CD4-positive, alpha-beta T cell (primary cell): ENCODE data around the gene GAB1. TPM values are rescaled to one million over a fixed set of nuclear protein-coding genes. Genes with fewer than 3 reads are reported as not detected.
A peak's percentile ranks its signal among the peaks of the same experiment; 100 is the strongest.

Experiments used
- ATAC-seq: fragments of 200-7000 bp; cut with Tn5 transposase; one replicate; pipeline ENCODE4 v1.10.0; 2022; ENCODE audit warnings: mild to moderate bottlenecking; ENCODE audit not compliant: poor library complexity
- CTCF ChIA-PET: fragments of 350-600 bp; sonication (Branson Sonifier 250); formaldehyde crosslinking; loops from one replicate; lab custom pipeline; 2021; ENCODE audit warnings: antibody characterized with exemption, inconsistent platforms; lab: Charles Lee
- POLR2A ChIA-PET: fragments of 350-600 bp; sonication (Branson Sonifier 250); formaldehyde crosslinking; loops from one replicate; lab custom pipeline; 2021; ENCODE audit warnings: antibody characterized with exemption, inconsistent platforms; lab: Charles Lee
- DNase-seq, 14 experiments: peaks; one replicate each; pipeline ENCODE4 v3.0.0-alpha.2; 2013 to 2020; ENCODE audit warnings: mixed read lengths in 2 of 14
- H3K27ac ChIP-seq, 2 donors: one replicate each; pipeline versions ENCODE4 v1.5.1 to v1.7.0; 2013; ENCODE audit warnings: low read length in 2 of 2, low read depth in 1 of 2, mild to moderate bottlenecking in 1 of 2
- H3K27me3 ChIP-seq, 2 experiments: 1 replicate in 1 of 2; 2 replicates in 1 of 2; pipeline versions ENCODE4 v1.6.1 to v1.7.0; 2013; ENCODE audit warnings: low read length in 2 of 2, control low read depth in 1 of 2, mild to moderate bottlenecking in 1 of 2, moderate library complexity in 1 of 2; ENCODE audit not compliant: insufficient read depth in 2 of 2, control insufficient read depth in 1 of 2
- H3K36me3 ChIP-seq: one replicate; pipeline ENCODE4 v1.6.1; 2013; ENCODE audit warnings: low read length, control low read depth; ENCODE audit not compliant: insufficient read depth
- H3K4me1 ChIP-seq: one replicate; pipeline ENCODE4 v1.6.1; 2013; ENCODE audit warnings: low read length, control low read depth; ENCODE audit not compliant: insufficient read depth
- H3K4me3 ChIP-seq: one replicate; pipeline ENCODE4 v1.5.1; 2013; ENCODE audit warnings: mild to moderate bottlenecking, low read length, moderate library complexity
- H3K9me3 ChIP-seq, 2 experiments: 1 replicate in 1 of 2; 2 replicates in 1 of 2; pipeline versions ENCODE4 v1.6.1 to v1.7.0; 2013; ENCODE audit warnings: low read length in 2 of 2, mild to moderate bottlenecking in 2 of 2, control low read depth in 1 of 2, moderate library complexity in 1 of 2; ENCODE audit not compliant: control insufficient read depth in 1 of 2, insufficient read depth in 1 of 2
- H3K27ac Mint-ChIP-seq: one replicate; pipeline ENCODE4 v1.8.0; 2020; ENCODE audit warnings: mixed read lengths
- H3K27me3 Mint-ChIP-seq: one replicate; pipeline ENCODE4 v1.8.0; 2021; ENCODE audit warnings: mixed read lengths
- H3K36me3 Mint-ChIP-seq: one replicate; pipeline ENCODE4 v1.8.0; 2021; ENCODE audit warnings: low read depth, mixed read lengths
- H3K4me1 Mint-ChIP-seq: one replicate; pipeline ENCODE4 v1.8.0; 2021; ENCODE audit warnings: low read depth, mixed read lengths
- H3K4me3 Mint-ChIP-seq: one replicate; pipeline ENCODE4 v1.8.0; 2020; ENCODE audit warnings: mild to moderate bottlenecking, mixed read lengths
- H3K9me3 Mint-ChIP-seq: one replicate; pipeline ENCODE4 v1.8.0; 2020; ENCODE audit warnings: mixed read lengths
- CTCF ChIP-seq: fragments of 200-600 bp; IDR thresholded peaks from one replicate; pipeline ENCODE4 v1.8.0; 2022; ENCODE audit warnings: antibody characterized with exemption, mild to moderate bottlenecking
- intact Hi-C, 2 experiments: fragments of 100-400 bp; cut with DNase I in 1 of 2; cut with micrococcal nuclease in 1 of 2; formaldehyde crosslinking; loops; one replicate each; pipeline versions ENCODE4 v1.15.1 to v1.9.0; 2023 to 2025; cut with DNase I, micrococcal nuclease
- total RNA-seq, 174 experiments: library from RNA in 2 of 174; stranded (reverse) in 2 of 174; gene quantifications; one replicate each; pipeline ENCODE4 v1.2.3 and lab custom pipeline; 2021 to 2026

GAB1 gene
- total RNA-seq, 2 experiments from 2014 or later = 0.27 to 0.64 TPM

GRCh38 chr4:143513314-143514168, 176.9 kb downstream of the GAB1 start, which contains the start of gene SMARCA5:
TSS of gene SMARCA5 (plus strand) at chr4:143513702. CDS start at chr4:143513925, 223 bp downstream.
- Histone ChIP-seq H3K27me3 (peaks cover 0 to 3% of the 10 kb centered on the region in 2 experiments), H3K27ac (peak within 1 kb of the TSS; percentile 98 to 99), H3K36me3 (peaks cover 14% of the 10 kb centered on the region), H3K4me1 (peaks cover 14% of the 10 kb centered on the region), H3K4me3 (peak within 1 kb of the TSS; percentile 91), H3K9me3 (no peaks in the 10 kb centered on the region)
- Mint-ChIP-seq H3K4me3 (peak within 1 kb of the TSS; percentile 98), H3K36me3 (peaks cover 51% of the 10 kb centered on the region), H3K27ac (peak within 1 kb of the TSS; percentile 99), H3K27me3 (no peaks in the 10 kb centered on the region), H3K9me3 (no peaks in the 10 kb centered on the region), H3K4me1 (peaks cover 37% of the 10 kb centered on the region)
- DNase-seq (peak; percentile 88 to 100 (median 94)), ATAC-seq (peak; percentile 86)
- intact Hi-C loops = loop anchor here (2.0 to 5.0 kb wide), 3 partner anchors 44 to 329 kb away; partner anchors contain the start of gene USP38 (in 2 of the 2)
- ChIA-PET CTCF (interaction anchor here (2.2 kb wide), 1 partner anchor 46 kb away, joined by 11 read pairs; no protein-coding TSS in a partner anchor), POLR2A (interaction anchor here (0.7 to 2.7 kb wide), 5 partner anchors 12 to 1323 kb away, joined by 3 to 12 read pairs (median 5); no protein-coding TSS in a partner anchor)
- no peak for TF ChIP-seq CTCF

- ATAC-seq (no peak), DNase-seq (no peak)
- intact Hi-C loops = loop anchor here in 1 of 2 experiments (5.0 kb wide), 1 partner anchor 43 kb away; no protein-coding TSS in a partner anchor
- Mint-ChIP-seq H3K27ac (peak overlapping the region; percentile 99), H3K36me3 (peaks cover 56% of the 10 kb centered on the region), H3K4me3 (peak overlapping the region; percentile 98), H3K9me3 (no peaks in the 10 kb centered on the region), H3K4me1 (peaks cover 43% of the 10 kb centered on the region), H3K27me3 (no peaks in the 10 kb centered on the region)
- Histone ChIP-seq H3K4me3 (peak overlapping the region; percentile 91), H3K9me3 (no peaks in the 10 kb centered on the region), H3K27ac (peak overlapping the region; percentile 98 to 99), H3K27me3 (peaks cover 0 to 3% of the 10 kb centered on the region in 2 experiments), H3K4me1 (peaks cover 14% of the 10 kb centered on the region), H3K36me3 (peaks cover 18% of the 10 kb centered on the region)
- ChIA-PET POLR2A (interaction anchor here (0.7 to 2.7 kb wide), 5 partner anchors 12 to 1324 kb away, joined by 3 to 12 read pairs (median 5); no protein-coding TSS in a partner anchor), CTCF (interaction anchor here (2.2 kb wide), 1 partner anchor 45 kb away, joined by 11 read pairs; no protein-coding TSS in a partner anchor)
- TF ChIP-seq CTCF = no peak
Measured at GRCh38 chr4:143514169-143514495, 177.5 kb downstream of the GAB1 start.

- peaks cover 46% of the 10 kb centered on the region for H3K4me1 Mint-ChIP-seq
- peaks cover 60% of the 10 kb centered on the region for H3K36me3 Mint-ChIP-seq
Measured at GRCh38 chr4:143514497-143514896, 177.8 kb downstream of the GAB1 start.

More at GRCh38 chr4:143514497-143514896, 177.8 kb downstream of the GAB1 start:
- intact Hi-C loops = loop anchor here in 1 of 2 experiments (5.0 kb wide), 1 partner anchor 43 kb away; no protein-coding TSS in a partner anchor
- peak overlapping the region; percentile 98 for H3K4me3 Mint-ChIP-seq
- TF ChIP-seq CTCF = no peak
- H3K9me3 Mint-ChIP-seq = no peaks in the 10 kb centered on the region
- peak overlapping the region; percentile 99 for H3K27ac Mint-ChIP-seq
- Histone ChIP-seq H3K27me3 (peaks cover 0 to 3% of the 10 kb centered on the region in 2 experiments), H3K9me3 (no peaks in the 10 kb centered on the region), H3K4me3 (peak overlapping the region; percentile 91), H3K4me1 (peaks cover 14% of the 10 kb centered on the region), H3K36me3 (peaks cover 21% of the 10 kb centered on the region), H3K27ac (peak overlapping the region; percentile 98 to 99)
- ChIA-PET CTCF (interaction anchor here (2.2 kb wide), 1 partner anchor 45 kb away, joined by 11 read pairs; no protein-coding TSS in a partner anchor), POLR2A (interaction anchor here (0.7 to 2.7 kb wide), 5 partner anchors 11 to 1324 kb away, joined by 3 to 12 read pairs (median 5); no protein-coding TSS in a partner anchor)
- ATAC-seq (no peak), DNase-seq (peak in 6 of 14 experiments; percentile 8 to 40 (median 21))
- no peaks in the 10 kb centered on the region for H3K27me3 Mint-ChIP-seq
